ENCODE results near the gene DDX20. TPM values are rescaled to one million over a fixed set of nuclear protein-coding genes. Genes with fewer than 3 reads are reported as not detected.

The DDX20 gene
- total and polyA plus RNA-seq, 2 of the 8 experiments (the other 6 are each of a cell fraction or from before 2014, with no cell fraction given) = 7.5 to 24.7 TPM

DNA sequence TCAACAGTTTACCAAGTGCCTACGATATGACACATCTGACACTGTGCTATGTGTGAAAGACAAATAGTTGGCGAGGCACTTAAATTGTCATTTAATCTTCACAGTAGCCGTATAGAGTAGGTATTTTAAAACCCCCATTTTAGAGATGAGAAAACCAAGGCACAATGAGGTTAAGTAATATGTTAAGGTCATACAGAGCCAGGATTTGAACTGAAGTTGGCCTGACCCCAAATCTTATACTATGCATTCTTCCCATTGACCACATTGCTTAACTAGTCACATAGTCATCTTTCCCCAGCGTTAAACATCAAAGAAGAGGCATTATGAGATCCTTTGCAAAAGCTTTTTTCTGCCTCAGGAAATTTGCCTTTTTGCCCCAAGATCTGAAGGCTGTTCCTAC, 20.4 kb upstream of the DDX20 start:
- Histone ChIP-seq H3K23me2 (ENCODE audit: low read depth, low read length) (peaks cover 15% of the 10 kb centered on the region; the same call in 1 of the 2 replicates), H2BK120ac (replicated peaks; ENCODE audit: low read depth, low read length) (no peak overlapping the region), H3K79me1 (ENCODE audit: low read depth, low read length) (peaks cover 9% of the 10 kb centered on the region), H3K36me3 (ENCODE audit: control insufficient read depth in 2 of 4, insufficient read depth in 4 of 4, low read length in 3 of 4) (peaks cover 0 to 3% (median 1%) of the 10 kb centered on the region in 4 experiments; a peak in 3 of 8 replicates), H2BK20ac (ENCODE audit: low read length) (no peak overlapping the region), H3K4me1 (replicated peaks in 1 of 4; ENCODE audit: control insufficient read depth in 3 of 4, insufficient read depth in 4 of 4, low read length in 3 of 4) (peaks cover 19 to 24% (median 22%) of the 10 kb centered on the region in 4 experiments), H4K20me1 (replicated peaks in 1 of 2; ENCODE audit: control insufficient read depth in 1 of 2, insufficient read depth in 2 of 2, low read length in 2 of 2) (peaks cover 0 to 10% of the 10 kb centered on the region in 2 experiments), H2BK12ac (ENCODE audit: low read depth, low read length) (peak overlapping the region; percentile 69; the same call in 1 of the 2 replicates), H4K91ac (replicated peaks; ENCODE audit: insufficient read length, low read length) (no peak overlapping the region), H3K79me2 (ENCODE audit: control insufficient read depth in 1 of 2, insufficient read depth in 2 of 2, low read length in 2 of 2) (peaks cover 0 to 53% of the 10 kb centered on the region in 2 experiments; a peak in 3 of 4 replicates), H2AFZ (ENCODE audit: low read length) (no peak overlapping the region), H3K56ac (replicated peaks; ENCODE audit: insufficient read length, low read depth, low read length) (no peak overlapping the region), H3K27ac (ENCODE audit: low read depth, low read length) (no peak overlapping the region), H3K4me2 (ENCODE audit: insufficient read depth in 1 of 2, low read depth in 2 of 2, low read length in 2 of 2) (peak overlapping the region; percentile 89 to 97; a peak in 3 of 4 replicates), H3K14ac (ENCODE audit: insufficient read length) (no peak overlapping the region), H3K23ac (ENCODE audit: insufficient read length) (no peak overlapping the region), H3K4ac (replicated peaks; ENCODE audit: insufficient read length, low read depth, low read length) (no peak overlapping the region), H3K27me3 (replicated peaks in 1 of 4; ENCODE audit: control insufficient read depth in 3 of 4, extremely low read depth in 1 of 4, insufficient read depth in 3 of 4, low read length in 3 of 4) (no peaks in the 10 kb centered on the region; a peak in 1 of 7 replicates), H3K4me3 (ENCODE audit: extremely low read depth in 1 of 4, insufficient read depth in 2 of 4, low read depth in 3 of 4, low read length in 4 of 4) (peak overlapping the region in 1 of 4 experiments; percentile 70; a peak in 1 of 8 replicates), H3K9ac (replicated peaks in 1 of 4; ENCODE audit: extremely low read depth in 1 of 4, low read depth in 3 of 4, low read length in 3 of 4) (no peak overlapping the region), H2BK5ac (ENCODE audit: low read depth, low read length) (no peak overlapping the region; the same call in 1 of the 2 replicates), H3K9me3 (ENCODE audit: insufficient read depth in 2 of 2, low read depth in 1 of 2, low read length in 1 of 2) (no peaks in the 10 kb centered on the region), H2BK15ac (ENCODE audit: low read length) (no peak overlapping the region), H2AK5ac (ENCODE audit: low read depth, low read length) (no peak overlapping the region), H4K5ac (ENCODE audit: insufficient read length, low read depth, low read length) (no peak overlapping the region), H4K8ac (ENCODE audit: extremely low read depth, insufficient read depth, low read length) (no peak overlapping the region), H3K18ac (ENCODE audit: extremely low read depth, low read length) (no peak overlapping the region)
- FAIRE-seq (no peak), DNase-seq (ENCODE audit: low read depth in 1 of 2, low spot score in 2 of 2) (no peak)
- WGBS, 2 experiments (ENCODE audit: extremely low coverage in 1 of 2, insufficient coverage in 1 of 2, insufficient read length in 1 of 2, insufficient replicate concordance in 2 of 2, low coverage in 1 of 2, low lambda C conversion rate in 2 of 2, missing lambda C conversion rate in 1 of 2) = 95% methylated on average over 4 of the region's 4 CpGs; no CpG with 5 or more reads in 1 of the 2 experiments
- ChIA-PET CTCF (ENCODE audit: partially characterized antibody) (interaction anchor here (3.7 to 42.0 kb wide), 3 partner anchors 6 to 34 kb away, joined by 11 to 1070 read pairs (median 1070); partner anchors contain the start of genes DDX20 and INKA2), POLR2A (ENCODE audit: partially characterized antibody) (interaction anchor here (1.1 to 19.0 kb wide), 4 partner anchors 12 to 20 kb away, joined by 3 to 343 read pairs (median 25); partner anchors contain the start of gene DDX20)
- TF ChIP-seq TAF7 (optimal IDR thresholded peaks at IDR 0.05; ENCODE audit: borderline replicate concordance, low read depth, low read length) (no peak), GABPA (IDR thresholded peaks at IDR 0.05; ENCODE audit: borderline replicate concordance, insufficient read depth, low read length) (no peak), RAD21 (IDR thresholded peaks at IDR 0.05 in 1 of 2, conservative IDR thresholded peaks at IDR 0.05 in 1 of 2; ENCODE audit: low read depth in 2 of 2, low read length in 2 of 2) (no peak), NANOG (IDR thresholded peaks at IDR 0.05; ENCODE audit: insufficient read depth, low read depth, low read length, poor library complexity, severe bottlenecking) (no peak), CHD1 (IDR thresholded peaks at IDR 0.05; ENCODE audit: low read depth, low read length) (no peak), SIX5 (IDR thresholded peaks at IDR 0.05; ENCODE audit: low read depth, low read length) (no peak), TEAD4 (IDR thresholded peaks at IDR 0.05; ENCODE audit: low read depth, low read length) (no peak), SP2 (IDR thresholded peaks at IDR 0.05; ENCODE audit: low read length) (no peak), SUZ12 (IDR thresholded peaks at IDR 0.05; ENCODE audit: low read length) (no peak), PHF8 (conservative IDR thresholded peaks at IDR 0.05; ENCODE audit: low read depth, low read length) (no peak), MAFK (IDR thresholded peaks at IDR 0.05; ENCODE audit: low read depth, low read length) (no peak), KDM1A (IDR thresholded peaks at IDR 0.05; ENCODE audit: borderline replicate concordance, low read length) (no peak)
- TF ChIP-seq, protein P1, sequence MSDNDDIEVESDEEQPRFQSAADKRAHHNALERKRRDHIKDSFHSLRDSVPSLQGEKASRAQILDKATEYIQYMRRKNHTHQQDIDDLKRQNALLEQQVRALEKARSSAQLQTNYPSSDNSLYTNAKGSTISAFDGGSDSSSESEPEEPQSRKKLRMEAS (IDR thresholded peaks at IDR 0.05) = no peak
